WTC11 (cell line): Measurements from ENCODE around the gene NCSTN. TPM values are rescaled to one million over a fixed set of nuclear protein-coding genes. Genes with fewer than 3 reads are reported as not detected.

Source experiments
- ATAC-seq: fragments of 200-7000 bp; cut with Tn5 transposase; 2 replicates; pipeline ENCODE4 v1.10.0; 2021; ENCODE audit warnings: mild to moderate bottlenecking, moderate library complexity
- CTCF ChIA-PET: fragments of 300-600 bp; sonication (Branson Sonifier 250); formaldehyde crosslinking; loops from one replicate; lab custom pipeline; 2021; ENCODE audit warnings: antibody characterized with exemption; lab: Charles Lee
- POLR2A ChIA-PET: fragments of 350-600 bp; sonication (Branson Sonifier 250); formaldehyde crosslinking; loops from one replicate; lab custom pipeline; 2021; ENCODE audit warnings: antibody characterized with exemption; lab: Charles Lee
- DNase-seq: peaks from one replicate; pipeline ENCODE4 v3.0.0; 2021; ENCODE audit warnings: low spot score
- H3K27ac Mint-ChIP-seq: 2 replicates; pipeline ENCODE4 v1.8.0; 2021; ENCODE audit warnings: mixed read lengths
- H3K27me3 Mint-ChIP-seq: 2 replicates; pipeline ENCODE4 v1.8.0; 2021; ENCODE audit warnings: low read depth, mild to moderate bottlenecking, moderate library complexity, mixed read lengths
- H3K36me3 Mint-ChIP-seq: 2 replicates; pipeline ENCODE4 v1.8.0; 2021; ENCODE audit warnings: mixed read lengths
- H3K4me1 Mint-ChIP-seq: 2 replicates; pipeline ENCODE4 v1.8.0; 2022; ENCODE audit warnings: mixed read lengths
- H3K4me3 Mint-ChIP-seq: 2 replicates; pipeline ENCODE4 v1.8.0; 2021; ENCODE audit warnings: mild to moderate bottlenecking, moderate library complexity, mixed read lengths
- H3K9me3 Mint-ChIP-seq: 2 replicates; pipeline ENCODE4 v1.8.0; 2021; ENCODE audit warnings: mixed read lengths
- E2F1 ChIP-seq: sonication (generic); formaldehyde crosslinking; IDR thresholded peaks from 2 replicates; pipeline ENCODE4 v1.8.0; 2022; ENCODE audit warnings: mild to moderate bottlenecking, missing genetic modification reagents
- NR2C2 ChIP-seq: sonication (generic); formaldehyde crosslinking; IDR thresholded peaks from 2 replicates; pipeline ENCODE4 v1.8.0; 2022; ENCODE audit warnings: mild to moderate bottlenecking, missing genetic modification reagents
- NR3C1 ChIP-seq: sonication (generic); formaldehyde crosslinking; conservative IDR thresholded peaks from 2 replicates; pipeline ENCODE4 v1.8.1; 2023; ENCODE audit warnings: low read depth, mild to moderate bottlenecking, missing genetic modification reagents
- SP1 ChIP-seq: sonication (generic); formaldehyde crosslinking; conservative IDR thresholded peaks from 2 replicates; pipeline ENCODE4 v1.8.1; 2022; ENCODE audit warnings: missing genetic modification reagents
- TCF7 ChIP-seq: sonication (generic); formaldehyde crosslinking; IDR thresholded peaks from 2 replicates; pipeline ENCODE4 v1.8.0; 2022; ENCODE audit warnings: mild to moderate bottlenecking, low read depth, missing genetic modification reagents, moderate library complexity
- TP53 ChIP-seq: sonication (generic); formaldehyde crosslinking; IDR thresholded peaks from 2 replicates; pipeline ENCODE4 v1.8.1; 2023; ENCODE audit warnings: mild to moderate bottlenecking, missing genetic modification reagents
- ZBTB21 ChIP-seq: sonication (generic); formaldehyde crosslinking; IDR thresholded peaks from 2 replicates; pipeline ENCODE4 v1.8.1; 2023; ENCODE audit warnings: mild to moderate bottlenecking, missing genetic modification reagents, borderline replicate concordance
- ZNF416 ChIP-seq: fragments of 250-450 bp; sonication (Bioruptor Pico); IDR thresholded peaks from 2 replicates; pipeline ENCODE4 v1.9.0; 2021; ENCODE audit warnings: mild to moderate bottlenecking, inconsistent platforms
- ZNF512 ChIP-seq: sonication (generic); formaldehyde crosslinking; IDR thresholded peaks from 2 replicates; pipeline ENCODE4 v1.8.1; 2022; ENCODE audit warnings: missing genetic modification reagents, borderline replicate concordance
- total RNA-seq: library from RNA; stranded (reverse); gene quantifications from 3 replicates; pipeline ENCODE4 v1.2.3, GENCODE V29; 2021
- TF ChIP-seq, protein P1 (sequence below): sonication (generic); formaldehyde crosslinking; IDR thresholded peaks from 2 replicates; pipeline ENCODE4 v1.8.0; 2023; ENCODE audit warnings: mild to moderate bottlenecking, missing genetic modification reagents
- TF ChIP-seq, protein P2 (sequence below): sonication (generic); formaldehyde crosslinking; IDR thresholded peaks from 2 replicates; pipeline ENCODE4 v1.8.0; 2023; ENCODE audit warnings: missing genetic modification reagents, mild to moderate bottlenecking, borderline replicate concordance
- TF ChIP-seq, protein P3 (sequence below): sonication (generic); formaldehyde crosslinking; conservative IDR thresholded peaks from 2 replicates; pipeline ENCODE4 v1.8.1; 2022; ENCODE audit warnings: mild to moderate bottlenecking, missing genetic modification reagents

Gene NCSTN
- total RNA-seq, 1 experiment from 2014 or later: 72.7 TPM

DNA sequence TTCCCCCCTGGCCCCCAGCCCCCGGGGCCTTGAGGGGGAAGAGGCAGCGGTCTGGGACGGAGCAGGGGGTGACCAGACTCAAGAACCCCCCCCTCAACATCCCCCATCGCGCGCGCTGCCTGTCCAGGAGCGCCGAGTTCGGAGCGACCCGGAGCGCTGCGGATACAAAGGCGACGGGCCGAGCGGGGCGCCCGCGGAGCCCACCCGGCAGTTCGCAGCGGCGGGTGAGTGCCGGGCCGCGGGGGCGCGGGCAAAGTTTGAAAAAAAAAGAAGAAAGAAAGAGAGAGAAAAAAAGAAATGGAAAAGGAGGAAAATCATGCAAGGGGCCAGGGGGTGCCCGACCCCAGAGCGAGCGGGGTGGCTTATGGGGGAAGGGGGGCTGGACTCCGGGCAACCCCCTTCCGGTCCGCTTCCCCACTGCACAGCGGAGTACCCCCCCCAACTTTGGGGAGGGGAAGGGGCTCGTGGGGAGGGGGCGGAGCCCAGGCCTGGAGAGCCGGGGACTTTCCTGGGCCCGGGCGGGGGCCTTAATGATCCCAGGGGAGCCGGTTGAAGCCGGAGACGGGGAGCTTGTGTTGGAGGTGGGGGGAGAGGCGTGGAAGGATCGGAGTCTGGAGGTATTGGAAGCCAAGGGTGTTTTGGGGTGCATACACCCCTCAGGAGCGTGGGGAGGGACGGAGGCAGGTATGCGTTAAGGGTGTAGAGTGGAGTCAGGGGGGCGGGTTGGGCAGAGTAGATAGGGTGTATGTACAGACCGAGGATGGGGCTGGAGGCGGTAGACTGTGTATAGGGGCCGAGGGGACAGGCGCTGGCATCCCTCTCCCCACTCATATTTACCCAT, 57.7 kb downstream of the NCSTN start (continued):
- TF ChIP-seq TP53 (CRISPR knock-in tag) (0 out of 2 replicates have a peak, but pooled peaks have one; percentile 63), ZNF512 (CRISPR knock-in tag) (no peak), SP1 (CRISPR knock-in tag) (peak; percentile 47; the same call in 1 of the 2 replicates), E2F1 (CRISPR knock-in tag) (no peak), ZBTB21 (CRISPR knock-in tag) (no peak), NR3C1 (CRISPR knock-in tag) (no peak), ZNF416 (CRISPR knock-in tag) (no peak)
- TF ChIP-seq, protein P1, sequence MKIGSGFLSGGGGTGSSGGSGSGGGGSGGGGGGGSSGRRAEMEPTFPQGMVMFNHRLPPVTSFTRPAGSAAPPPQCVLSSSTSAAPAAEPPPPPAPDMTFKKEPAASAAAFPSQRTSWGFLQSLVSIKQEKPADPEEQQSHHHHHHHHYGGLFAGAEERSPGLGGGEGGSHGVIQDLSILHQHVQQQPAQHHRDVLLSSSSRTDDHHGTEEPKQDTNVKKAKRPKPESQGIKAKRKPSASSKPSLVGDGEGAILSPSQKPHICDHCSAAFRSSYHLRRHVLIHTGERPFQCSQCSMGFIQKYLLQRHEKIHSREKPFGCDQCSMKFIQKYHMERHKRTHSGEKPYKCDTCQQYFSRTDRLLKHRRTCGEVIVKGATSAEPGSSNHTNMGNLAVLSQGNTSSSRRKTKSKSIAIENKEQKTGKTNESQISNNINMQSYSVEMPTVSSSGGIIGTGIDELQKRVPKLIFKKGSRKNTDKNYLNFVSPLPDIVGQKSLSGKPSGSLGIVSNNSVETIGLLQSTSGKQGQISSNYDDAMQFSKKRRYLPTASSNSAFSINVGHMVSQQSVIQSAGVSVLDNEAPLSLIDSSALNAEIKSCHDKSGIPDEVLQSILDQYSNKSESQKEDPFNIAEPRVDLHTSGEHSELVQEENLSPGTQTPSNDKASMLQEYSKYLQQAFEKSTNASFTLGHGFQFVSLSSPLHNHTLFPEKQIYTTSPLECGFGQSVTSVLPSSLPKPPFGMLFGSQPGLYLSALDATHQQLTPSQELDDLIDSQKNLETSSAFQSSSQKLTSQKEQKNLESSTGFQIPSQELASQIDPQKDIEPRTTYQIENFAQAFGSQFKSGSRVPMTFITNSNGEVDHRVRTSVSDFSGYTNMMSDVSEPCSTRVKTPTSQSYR: no peak
- TF ChIP-seq, protein P2, sequence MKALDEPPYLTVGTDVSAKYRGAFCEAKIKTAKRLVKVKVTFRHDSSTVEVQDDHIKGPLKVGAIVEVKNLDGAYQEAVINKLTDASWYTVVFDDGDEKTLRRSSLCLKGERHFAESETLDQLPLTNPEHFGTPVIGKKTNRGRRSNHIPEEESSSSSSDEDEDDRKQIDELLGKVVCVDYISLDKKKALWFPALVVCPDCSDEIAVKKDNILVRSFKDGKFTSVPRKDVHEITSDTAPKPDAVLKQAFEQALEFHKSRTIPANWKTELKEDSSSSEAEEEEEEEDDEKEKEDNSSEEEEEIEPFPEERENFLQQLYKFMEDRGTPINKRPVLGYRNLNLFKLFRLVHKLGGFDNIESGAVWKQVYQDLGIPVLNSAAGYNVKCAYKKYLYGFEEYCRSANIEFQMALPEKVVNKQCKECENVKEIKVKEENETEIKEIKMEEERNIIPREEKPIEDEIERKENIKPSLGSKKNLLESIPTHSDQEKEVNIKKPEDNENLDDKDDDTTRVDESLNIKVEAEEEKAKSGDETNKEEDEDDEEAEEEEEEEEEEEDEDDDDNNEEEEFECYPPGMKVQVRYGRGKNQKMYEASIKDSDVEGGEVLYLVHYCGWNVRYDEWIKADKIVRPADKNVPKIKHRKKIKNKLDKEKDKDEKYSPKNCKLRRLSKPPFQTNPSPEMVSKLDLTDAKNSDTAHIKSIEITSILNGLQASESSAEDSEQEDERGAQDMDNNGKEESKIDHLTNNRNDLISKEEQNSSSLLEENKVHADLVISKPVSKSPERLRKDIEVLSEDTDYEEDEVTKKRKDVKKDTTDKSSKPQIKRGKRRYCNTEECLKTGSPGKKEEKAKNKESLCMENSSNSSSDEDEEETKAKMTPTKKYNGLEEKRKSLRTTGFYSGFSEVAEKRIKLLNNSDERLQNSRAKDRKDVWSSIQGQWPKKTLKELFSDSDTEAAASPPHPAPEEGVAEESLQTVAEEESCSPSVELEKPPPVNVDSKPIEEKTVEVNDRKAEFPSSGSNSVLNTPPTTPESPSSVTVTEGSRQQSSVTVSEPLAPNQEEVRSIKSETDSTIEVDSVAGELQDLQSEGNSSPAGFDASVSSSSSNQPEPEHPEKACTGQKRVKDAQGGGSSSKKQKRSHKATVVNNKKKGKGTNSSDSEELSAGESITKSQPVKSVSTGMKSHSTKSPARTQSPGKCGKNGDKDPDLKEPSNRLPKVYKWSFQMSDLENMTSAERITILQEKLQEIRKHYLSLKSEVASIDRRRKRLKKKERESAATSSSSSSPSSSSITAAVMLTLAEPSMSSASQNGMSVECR (CRISPR knock-in tag): no peak
- TF ChIP-seq, protein P3, sequence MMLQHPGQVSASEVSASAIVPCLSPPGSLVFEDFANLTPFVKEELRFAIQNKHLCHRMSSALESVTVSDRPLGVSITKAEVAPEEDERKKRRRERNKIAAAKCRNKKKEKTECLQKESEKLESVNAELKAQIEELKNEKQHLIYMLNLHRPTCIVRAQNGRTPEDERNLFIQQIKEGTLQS (CRISPR knock-in tag): no peak

DNA sequence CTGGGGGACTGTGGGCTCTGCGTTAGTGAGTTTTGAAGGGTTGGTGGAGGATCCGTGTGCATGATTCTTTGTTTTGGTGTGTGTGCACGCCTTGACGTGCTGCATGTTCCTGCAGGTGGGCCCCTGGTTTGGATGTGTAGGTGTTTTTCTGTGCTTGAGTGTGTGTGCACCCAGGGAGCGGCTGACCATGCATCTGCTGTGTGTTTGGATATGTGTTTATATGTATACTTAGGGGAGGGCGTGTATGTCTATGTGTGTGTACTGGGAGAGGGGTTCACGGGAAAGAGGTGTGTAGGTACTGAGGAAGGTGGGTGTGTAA, 58.3 kb downstream of the NCSTN start:
- no peak for ATAC-seq
- H3K4me1 Mint-ChIP-seq: peaks cover 62% of the 10 kb centered on the region
- no peaks in the 10 kb centered on the region for H3K9me3 Mint-ChIP-seq

More for the DNA sequence above, 58.3 kb downstream of the NCSTN start:
- CTCF ChIA-PET: interaction anchor here (2.2 kb wide), 1 partner anchor 10 kb away, joined by 9 read pairs; no protein-coding TSS in a partner anchor
- no peak for TF ChIP-seq NR2C2 (CRISPR knock-in tag)
- TF ChIP-seq ZBTB21 (CRISPR knock-in tag): no peak
- TF ChIP-seq TCF7 (CRISPR knock-in tag): no peak
- POLR2A ChIA-PET: interaction anchor here (0.5 to 0.7 kb wide), 2 partner anchors 9 to 20 kb away, joined by 5 read pairs; no protein-coding TSS in a partner anchor
- peak overlapping the region; percentile 41 for H3K27ac Mint-ChIP-seq
- no peak for DNase-seq
- H3K27me3 Mint-ChIP-seq: no peaks in the 10 kb centered on the region; the same call in 1 of the 2 replicates
- H3K36me3 Mint-ChIP-seq: no peaks in the 10 kb centered on the region; the same call in 1 of the 2 replicates
- peak overlapping the region; percentile 86 for H3K4me3 Mint-ChIP-seq
